Mesendoderm (in vitro differentiated cells): Measurements from ENCODE around the gene IRS1.

Experiments used
- DNase-seq: peaks from one replicate; pipeline ENCODE4 v3.0.0; 2013
- H2AK5ac ChIP-seq: 2 replicates; pipeline ENCODE4 v1.6.1; 2013; ENCODE audit warnings: low read length, inconsistent platforms
- H2BK120ac ChIP-seq: 2 replicates; pipeline ENCODE4 v1.6.1; 2013; ENCODE audit warnings: low read depth, mild to moderate bottlenecking, low read length, moderate library complexity, mixed read lengths
- H2BK15ac ChIP-seq: replicated peaks from 2 replicates; pipeline ENCODE4 v1.6.1; 2013; ENCODE audit warnings: low read depth, mild to moderate bottlenecking, moderate library complexity
- H2BK5ac ChIP-seq: 2 replicates; pipeline ENCODE4 v1.6.1; 2013; ENCODE audit warnings: low read length, inconsistent platforms
- H3K18ac ChIP-seq: 2 replicates; pipeline ENCODE4 v1.6.1; 2013; ENCODE audit warnings: mild to moderate bottlenecking, low read length, mixed read lengths
- H3K23ac ChIP-seq: one replicate; pipeline ENCODE4 v1.6.1; 2013; ENCODE audit warnings: low read length
- H3K27ac ChIP-seq: 2 replicates; pipeline ENCODE4 v1.5.1; 2013; ENCODE audit warnings: low read depth, mild to moderate bottlenecking, inconsistent platforms, low read length, moderate library complexity
- H3K27me3 ChIP-seq: 2 replicates; pipeline ENCODE4 v1.6.1; 2013; ENCODE audit warnings: low read length, control low read depth, mild to moderate bottlenecking, inconsistent platforms; ENCODE audit not compliant: insufficient read depth, poor library complexity
- H3K36me3 ChIP-seq: 2 replicates; pipeline ENCODE4 v1.6.1; 2013; ENCODE audit warnings: low read length, inconsistent platforms; ENCODE audit not compliant: control insufficient read depth, insufficient read depth
- H3K4ac ChIP-seq: one replicate; pipeline ENCODE4 v1.6.1; 2013; ENCODE audit warnings: low read depth, mild to moderate bottlenecking, low read length, moderate library complexity
- H3K4me1 ChIP-seq: 2 replicates; pipeline ENCODE4 v1.6.1; 2013; ENCODE audit warnings: low read depth, low read length, inconsistent platforms; ENCODE audit not compliant: control insufficient read depth
- H3K4me2 ChIP-seq: 2 replicates; pipeline ENCODE4 v1.6.1; 2013; ENCODE audit warnings: low read length
- H3K4me3 ChIP-seq: 2 replicates; pipeline ENCODE4 v1.5.1; 2013; ENCODE audit warnings: mild to moderate bottlenecking, low read length
- H3K56ac ChIP-seq: one replicate; pipeline ENCODE4 v1.6.1; 2013; ENCODE audit warnings: low read length
- H3K79me1 ChIP-seq: 2 replicates; pipeline ENCODE4 v1.6.1; 2013; ENCODE audit warnings: low read length, inconsistent platforms
- H3K79me2 ChIP-seq: 2 replicates; pipeline ENCODE4 v1.6.1; 2013; ENCODE audit warnings: mild to moderate bottlenecking, low read length; ENCODE audit not compliant: control insufficient read depth, insufficient read depth
- H3K9ac ChIP-seq: 2 replicates; pipeline ENCODE4 v1.6.1; 2013; ENCODE audit warnings: low read length, inconsistent platforms
- H4K5ac ChIP-seq: one replicate; pipeline ENCODE4 v1.6.1; 2013; ENCODE audit warnings: low read length
- H4K8ac ChIP-seq: one replicate; pipeline ENCODE4 v1.6.1; 2013; ENCODE audit warnings: low read depth, mild to moderate bottlenecking, control low read depth, low read length, moderate library complexity
- WGBS: extraction: QIAGEN DNeasy Blood & Tissue Kit; methylation state at CpG from one replicate; pipeline ENCODE4 v1.1.7; 2013; ENCODE audit warnings: low lambda C conversion rate, missing lambda C conversion rate; ENCODE audit not compliant: insufficient coverage; ENCODE audit errors: extremely low coverage; 5-methylcytosine and 5-hydroxymethylcytosine counted together

IRS1 gene

GRCh38 chr2:226791056-226791486, 8.5 kb downstream of the IRS1 start:
- H2BK120ac ChIP-seq, result no peak overlapping the region
- DNase-seq, result peak; percentile 93
- H3K36me3 ChIP-seq, result peaks cover 2% of the 10 kb centered on the region
- H4K8ac ChIP-seq, result no peak overlapping the region
- peak overlapping the region; percentile 61 for H2BK5ac ChIP-seq
- peak overlapping the region; percentile 93 for H3K56ac ChIP-seq
- WGBS, result no CpG with 5 or more reads among the region's 24 CpGs
- peak overlapping the region; percentile 59 for H3K4me3 ChIP-seq
- H3K79me2 ChIP-seq, result peaks cover 43% of the 10 kb centered on the region
- H3K79me1 ChIP-seq, result peaks cover 7% of the 10 kb centered on the region
- H3K23ac ChIP-seq, result peak overlapping the region; percentile 59
- H4K5ac ChIP-seq, result no peak overlapping the region
- no peaks in the 10 kb centered on the region for H3K27me3 ChIP-seq
- H2BK15ac ChIP-seq, result no peak overlapping the region
- peaks cover 7% of the 10 kb centered on the region for H3K4me1 ChIP-seq
- H3K4ac ChIP-seq, result peak overlapping the region; percentile 73
- H3K27ac ChIP-seq, result peak overlapping the region; percentile 75
- H3K4me2 ChIP-seq, result peak overlapping the region; percentile 70
- H3K9ac ChIP-seq, result peak overlapping the region; percentile 82
- peak overlapping the region; percentile 86 for H3K18ac ChIP-seq
- H2AK5ac ChIP-seq, result no peak overlapping the region

GRCh38 chr2:226790431-226790830, 9.2 kb downstream of the IRS1 start:
- Histone ChIP-seq H3K79me1 (peaks cover 7% of the 10 kb centered on the region), H3K56ac (no peak overlapping the region), H3K4me2 (no peak overlapping the region), H2BK120ac (no peak overlapping the region), H3K23ac (no peak overlapping the region), H4K5ac (no peak overlapping the region), H3K36me3 (peaks cover under 1% of the 10 kb centered on the region), H3K4me1 (peaks cover 7% of the 10 kb centered on the region), H3K27ac (no peak overlapping the region), H2BK5ac (no peak overlapping the region), H3K4me3 (no peak overlapping the region), H2BK15ac (no peak overlapping the region), H3K4ac (peak overlapping the region; percentile 72), H3K79me2 (peaks cover 37% of the 10 kb centered on the region), H3K18ac (peak overlapping the region; percentile 86), H4K8ac (no peak overlapping the region), H3K27me3 (no peaks in the 10 kb centered on the region), H2AK5ac (no peak overlapping the region), H3K9ac (no peak overlapping the region)
- no CpG with 5 or more reads among the region's 2 CpGs for WGBS
- no peak for DNase-seq

DNA sequence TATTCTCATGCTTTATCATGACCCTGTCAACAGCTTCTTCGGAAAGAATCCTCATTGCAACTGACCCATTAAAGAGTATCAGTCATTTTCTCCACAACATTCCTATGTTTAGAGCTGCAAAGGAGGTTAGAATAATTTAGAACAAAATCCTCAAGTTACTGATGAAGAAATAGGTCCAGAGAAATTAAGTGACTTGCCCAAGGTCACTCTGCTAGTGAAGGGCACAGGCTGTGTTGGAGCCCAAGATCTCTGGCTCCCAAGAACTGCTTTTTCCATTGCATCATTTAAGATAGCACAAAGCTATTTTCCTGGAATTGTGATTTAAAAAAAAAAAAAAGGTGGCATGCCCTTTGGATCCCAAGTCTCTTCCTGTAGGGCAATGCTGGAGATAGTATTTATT, 9.6 kb downstream of the IRS1 start:
- Histone ChIP-seq H3K4ac (no peak overlapping the region), H3K79me1 (peaks cover 6% of the 10 kb centered on the region), H2BK15ac (peak overlapping the region; percentile 7), H2AK5ac (no peak overlapping the region), H3K4me3 (no peak overlapping the region), H3K27ac (no peak overlapping the region), H4K8ac (no peak overlapping the region), H3K27me3 (no peaks in the 10 kb centered on the region), H3K4me1 (peaks cover 3% of the 10 kb centered on the region), H3K9ac (no peak overlapping the region), H3K18ac (peak overlapping the region; percentile 60), H2BK5ac (no peak overlapping the region), H3K36me3 (no peaks in the 10 kb centered on the region), H4K5ac (no peak overlapping the region), H3K23ac (no peak overlapping the region), H2BK120ac (no peak overlapping the region), H3K56ac (no peak overlapping the region), H3K79me2 (peaks cover 33% of the 10 kb centered on the region), H3K4me2 (no peak overlapping the region)
- no peak for DNase-seq
- WGBS, result no CpG with 5 or more reads among the region's 1 CpG

DNA sequence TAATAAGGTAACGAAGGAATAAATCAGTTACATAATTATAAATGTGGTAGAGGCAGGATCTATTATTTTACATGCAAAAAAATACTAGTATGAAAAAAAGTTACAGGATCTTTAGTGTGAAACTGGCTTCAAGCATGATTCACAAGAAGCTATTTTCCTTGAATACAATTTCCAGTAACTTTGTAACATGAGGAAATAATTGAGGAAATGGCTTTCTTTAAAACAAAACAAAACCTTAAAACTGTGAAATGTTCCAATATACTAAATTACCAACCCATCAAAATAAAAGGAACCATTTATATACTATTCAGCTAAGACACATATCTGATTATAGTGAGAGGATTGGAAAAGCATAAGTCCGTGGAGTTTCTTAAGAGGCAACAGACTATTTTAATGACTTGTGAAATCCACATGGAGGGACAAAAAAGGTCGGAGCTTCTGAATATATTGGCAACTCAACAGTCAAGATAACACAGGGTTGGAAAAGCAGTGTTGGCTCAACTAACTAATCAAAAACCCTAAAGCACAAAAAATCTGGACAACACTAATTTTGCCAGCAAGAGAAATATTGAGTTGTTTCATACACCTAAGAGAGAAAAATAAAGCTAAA, 10.6 kb downstream of the IRS1 start:
- Histone ChIP-seq H2BK120ac (no peak overlapping the region), H4K5ac (no peak overlapping the region), H2BK15ac (no peak overlapping the region), H3K18ac (no peak overlapping the region), H3K4me2 (no peak overlapping the region), H2AK5ac (no peak overlapping the region), H3K27me3 (no peaks in the 10 kb centered on the region), H3K79me2 (peaks cover 23% of the 10 kb centered on the region), H3K27ac (no peak overlapping the region), H4K8ac (no peak overlapping the region), H3K4me3 (no peak overlapping the region), H2BK5ac (no peak overlapping the region), H3K56ac (no peak overlapping the region), H3K36me3 (no peaks in the 10 kb centered on the region), H3K79me1 (peaks cover 6% of the 10 kb centered on the region), H3K9ac (no peak overlapping the region), H3K4me1 (peaks cover 3% of the 10 kb centered on the region), H3K4ac (no peak overlapping the region), H3K23ac (no peak overlapping the region)
- no CpG with 5 or more reads among the region's 3 CpGs for WGBS
- no peak for DNase-seq

DNA sequence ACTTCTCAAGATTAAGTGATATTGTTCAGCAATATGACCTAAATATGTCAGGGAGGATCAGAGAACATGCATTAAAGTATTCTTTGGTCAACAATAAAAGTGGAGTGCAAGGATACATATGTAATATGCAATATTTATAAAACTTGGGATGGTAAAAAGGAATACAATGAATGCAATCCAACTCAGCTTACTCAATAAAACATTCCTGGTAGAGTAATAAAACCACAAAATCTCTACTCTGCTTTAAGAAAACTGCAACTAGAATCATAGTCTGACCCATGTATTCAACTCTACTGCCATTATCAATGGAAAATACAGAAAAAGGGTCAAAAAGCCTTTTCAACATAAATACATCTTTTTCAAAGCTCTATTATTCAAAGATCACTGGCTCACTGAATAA, 11.6 kb downstream of the IRS1 start:
- Histone ChIP-seq H2BK5ac (no peak overlapping the region), H3K27ac (no peak overlapping the region), H4K8ac (no peak overlapping the region), H3K4me2 (no peak overlapping the region), H3K27me3 (no peaks in the 10 kb centered on the region), H2AK5ac (no peak overlapping the region), H3K36me3 (no peaks in the 10 kb centered on the region), H3K23ac (no peak overlapping the region), H3K4ac (no peak overlapping the region), H2BK15ac (no peak overlapping the region), H3K18ac (no peak overlapping the region), H4K5ac (no peak overlapping the region), H3K79me1 (peaks cover 8% of the 10 kb centered on the region), H2BK120ac (no peak overlapping the region), H3K4me3 (no peak overlapping the region), H3K9ac (no peak overlapping the region), H3K56ac (no peak overlapping the region), H3K4me1 (peaks cover 3% of the 10 kb centered on the region), H3K79me2 (peaks cover 20% of the 10 kb centered on the region)
- no peak for DNase-seq

GRCh38 chr2:226783885-226784284, 15.7 kb downstream of the IRS1 start:
- no peak overlapping the region for H3K18ac ChIP-seq
- no peak overlapping the region for H2BK120ac ChIP-seq
- no peak for DNase-seq
- no peak overlapping the region for H2BK5ac ChIP-seq
- H3K4me1 ChIP-seq, result no peaks in the 10 kb centered on the region
- H4K5ac ChIP-seq, result no peak overlapping the region
- H3K4ac ChIP-seq, result no peak overlapping the region
- H3K27me3 ChIP-seq, result no peaks in the 10 kb centered on the region
- no peak overlapping the region for H3K9ac ChIP-seq
- no peak overlapping the region for H3K23ac ChIP-seq
- no peak overlapping the region for H2BK15ac ChIP-seq
- H3K79me2 ChIP-seq, result peaks cover 3% of the 10 kb centered on the region
- no peaks in the 10 kb centered on the region for H3K36me3 ChIP-seq
- WGBS, result no CpG with 5 or more reads among the region's 2 CpGs
- peaks cover 2% of the 10 kb centered on the region for H3K79me1 ChIP-seq
- no peak overlapping the region for H4K8ac ChIP-seq
- H3K4me3 ChIP-seq, result no peak overlapping the region
- H3K4me2 ChIP-seq, result no peak overlapping the region
- H3K56ac ChIP-seq, result no peak overlapping the region
- H3K27ac ChIP-seq, result no peak overlapping the region
- no peak overlapping the region for H2AK5ac ChIP-seq
